GM18867 (cell line): Measurements from ENCODE around the gene ZBTB22.
"Not testable (repeated sequence)": the region's sequence is repeated elsewhere in the genome, so short reads cannot be mapped to it uniquely, and the experiment has no call there.

Experiments used
- ATAC-seq: cut with Tn5 transposase; IDR thresholded peaks from one replicate; pipeline ENCODE4 v1.9.1; 2021; ENCODE audit warnings: mild to moderate bottlenecking, moderate library complexity; ENCODE audit not compliant: unreplicated experiment

ZBTB22 gene, protein sequence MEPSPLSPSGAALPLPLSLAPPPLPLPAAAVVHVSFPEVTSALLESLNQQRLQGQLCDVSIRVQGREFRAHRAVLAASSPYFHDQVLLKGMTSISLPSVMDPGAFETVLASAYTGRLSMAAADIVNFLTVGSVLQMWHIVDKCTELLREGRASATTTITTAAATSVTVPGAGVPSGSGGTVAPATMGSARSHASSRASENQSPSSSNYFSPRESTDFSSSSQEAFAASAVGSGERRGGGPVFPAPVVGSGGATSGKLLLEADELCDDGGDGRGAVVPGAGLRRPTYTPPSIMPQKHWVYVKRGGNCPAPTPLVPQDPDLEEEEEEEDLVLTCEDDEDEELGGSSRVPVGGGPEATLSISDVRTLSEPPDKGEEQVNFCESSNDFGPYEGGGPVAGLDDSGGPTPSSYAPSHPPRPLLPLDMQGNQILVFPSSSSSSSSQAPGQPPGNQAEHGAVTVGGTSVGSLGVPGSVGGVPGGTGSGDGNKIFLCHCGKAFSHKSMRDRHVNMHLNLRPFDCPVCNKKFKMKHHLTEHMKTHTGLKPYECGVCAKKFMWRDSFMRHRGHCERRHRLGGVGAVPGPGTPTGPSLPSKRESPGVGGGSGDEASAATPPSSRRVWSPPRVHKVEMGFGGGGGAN

DNA sequence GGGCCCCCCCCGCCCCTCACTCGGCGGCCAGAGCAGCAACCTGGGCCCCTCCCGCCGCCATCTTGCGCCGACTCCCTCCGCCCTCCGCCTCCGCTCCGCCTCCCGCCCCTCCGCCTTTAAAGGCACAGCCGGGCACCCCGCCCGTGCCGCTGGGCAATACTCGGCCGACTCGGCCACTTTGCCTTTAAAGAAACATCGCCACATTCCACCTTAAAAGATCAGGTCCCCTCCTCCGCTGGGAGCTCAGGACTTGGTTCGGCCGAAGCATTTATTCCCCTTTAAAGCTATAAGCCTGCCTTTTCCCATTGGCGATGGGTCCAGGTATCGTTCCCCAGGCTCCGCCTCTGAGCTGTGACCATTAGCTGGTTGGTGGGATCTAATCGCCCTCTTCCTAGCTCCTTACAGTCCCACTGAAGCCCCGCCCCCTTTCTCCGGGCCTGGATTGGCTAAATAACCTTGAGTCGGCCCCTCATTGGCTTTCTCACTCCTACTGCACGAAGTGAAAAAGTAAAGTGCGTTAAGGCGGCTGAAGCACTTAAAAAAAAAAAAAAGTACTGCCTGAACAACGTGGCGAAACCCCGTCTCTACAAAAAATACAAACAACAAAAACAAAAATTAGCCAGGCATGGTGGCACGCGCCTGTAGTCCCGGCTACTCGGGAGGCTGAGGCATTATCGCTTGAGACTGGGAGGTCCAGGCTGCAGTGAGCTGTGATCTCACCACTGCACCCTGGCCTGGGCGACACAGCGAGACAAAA lies at the start of gene ZBTB22:
TSS of gene ZBTB22 (minus strand) at position 76 of the 757 bp plus-strand sequence. CDS start 828 bp downstream, outside the sequence.
- ATAC-seq = peak; percentile 48

DNA sequence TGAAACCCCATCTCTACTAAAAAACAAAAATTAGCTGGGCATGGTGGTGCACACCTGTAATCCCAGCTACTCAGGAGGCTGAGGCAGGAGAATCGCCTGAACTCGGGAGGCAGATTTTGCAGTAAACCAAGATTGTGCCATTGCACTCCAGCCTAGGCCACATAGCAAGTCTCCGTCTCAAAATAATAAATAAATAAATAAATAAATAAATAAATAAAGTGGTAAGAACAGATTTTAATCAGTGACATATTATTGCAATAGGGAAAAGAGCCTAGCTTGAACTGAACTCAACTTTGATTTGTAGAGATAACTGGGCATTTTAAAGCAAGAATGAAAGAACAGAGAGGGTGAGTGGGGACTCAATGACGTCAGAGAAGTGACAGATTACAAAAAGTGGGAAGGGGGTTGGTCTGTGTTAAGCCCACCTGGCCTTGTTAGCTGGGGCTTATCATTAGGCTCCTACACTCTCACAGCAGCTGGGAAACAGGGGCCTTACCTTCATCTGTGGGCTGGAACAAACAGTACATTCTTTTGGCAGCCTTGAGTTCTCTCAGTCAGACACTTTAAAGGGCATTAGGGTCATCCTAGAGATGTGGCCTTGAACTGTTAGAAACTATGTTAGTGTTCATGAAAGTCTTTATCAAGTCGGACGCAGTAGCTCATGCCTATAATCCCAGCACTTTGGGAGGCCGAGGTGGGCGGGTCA lies 49.6 kb upstream of the ZBTB22 start:
- no peak for ATAC-seq

DNA sequence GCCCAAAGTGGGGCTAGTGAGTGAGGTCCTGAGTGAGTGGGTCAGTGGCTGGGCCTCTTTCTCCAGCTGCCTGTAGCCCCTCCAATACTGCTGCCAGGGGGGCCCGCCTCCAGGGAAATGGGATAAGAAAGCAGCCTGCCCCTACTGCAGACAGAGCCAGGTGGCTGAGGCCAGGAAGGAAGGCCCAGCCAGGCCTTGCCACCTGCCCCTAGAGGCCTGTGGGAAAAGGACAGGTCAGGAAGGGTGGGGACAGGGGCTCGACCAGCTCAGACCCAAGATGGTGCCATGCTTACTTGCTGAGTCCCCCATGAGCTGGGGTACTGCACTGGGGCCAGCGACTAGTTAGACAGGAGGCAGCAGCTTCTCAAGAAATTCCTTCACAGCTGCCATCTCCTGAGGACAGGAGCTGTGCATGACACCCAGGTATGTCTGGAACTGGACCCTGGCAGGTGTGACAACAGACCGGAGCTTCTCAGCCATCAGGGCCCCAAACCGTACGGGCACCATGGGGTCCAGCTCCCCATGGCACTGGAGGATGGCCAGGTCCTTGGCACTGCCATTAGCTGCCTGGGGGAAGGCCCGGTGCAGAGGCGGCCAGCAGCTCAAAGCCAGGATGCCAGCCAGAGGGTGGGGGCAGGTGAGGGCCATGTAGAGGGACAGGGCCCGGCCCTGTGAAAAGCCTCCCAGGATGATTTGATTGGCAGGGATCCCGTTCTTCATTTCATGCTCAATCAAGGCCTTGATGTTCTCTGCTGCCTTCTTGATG lies 47.8 kb upstream of the ZBTB22 start:
- ATAC-seq = not testable (repeated sequence)

DNA sequence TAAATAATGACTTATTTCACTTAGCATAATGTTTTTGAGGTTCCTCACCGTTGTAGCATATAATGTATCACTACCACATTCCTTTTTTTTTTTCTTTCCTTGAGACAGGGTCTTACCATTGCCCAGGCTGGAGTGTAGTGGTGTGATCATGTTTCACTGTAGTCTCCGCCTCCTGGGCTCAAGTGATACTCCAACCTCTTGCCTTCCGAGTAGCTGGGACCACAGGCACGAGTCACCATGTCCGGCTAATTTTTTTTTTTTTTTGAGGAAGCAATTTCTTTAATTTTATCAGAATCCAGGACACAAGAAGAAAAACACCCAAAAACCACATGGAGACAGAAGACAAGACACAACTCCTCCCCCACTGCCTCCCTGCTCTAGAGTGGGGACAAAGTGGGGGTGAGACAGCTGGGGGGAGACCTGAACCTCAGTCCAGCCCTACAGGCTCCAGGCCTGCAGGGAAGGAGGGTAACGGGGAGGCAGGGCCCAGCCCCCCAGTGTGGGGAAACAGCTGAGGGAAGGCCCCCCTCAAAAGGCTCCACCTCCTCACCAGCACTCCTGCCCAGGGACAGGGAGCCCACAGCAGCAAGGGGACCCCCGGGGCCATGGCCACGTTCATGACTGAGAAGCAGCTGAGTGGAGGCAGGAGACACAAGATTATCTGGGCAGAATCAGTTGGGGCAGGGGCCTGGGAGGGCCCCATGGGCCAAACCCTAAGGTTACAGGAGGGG lies 47.1 kb upstream of the ZBTB22 start:
- not testable (repeated sequence) for ATAC-seq

DNA sequence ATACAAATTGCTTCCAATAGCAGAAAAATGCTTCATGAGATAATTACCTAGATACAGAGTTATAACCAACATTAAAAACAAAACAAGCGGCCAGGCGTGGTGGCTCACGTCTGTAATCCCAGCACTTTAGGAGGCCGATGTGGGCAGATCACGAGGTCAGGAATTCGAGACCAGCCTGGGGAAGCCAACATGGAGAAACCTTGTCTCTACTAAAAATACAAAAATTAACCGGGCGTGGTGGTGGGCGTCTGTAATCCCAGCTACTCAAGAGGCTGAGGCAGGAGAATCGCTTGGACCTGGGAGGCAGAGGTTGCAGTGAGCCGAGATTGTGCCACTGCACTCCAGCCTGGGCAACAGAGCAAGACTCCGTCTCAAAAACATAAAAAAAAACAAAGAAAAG lies 45.9 kb upstream of the ZBTB22 start:
- not testable (repeated sequence) for ATAC-seq

DNA sequence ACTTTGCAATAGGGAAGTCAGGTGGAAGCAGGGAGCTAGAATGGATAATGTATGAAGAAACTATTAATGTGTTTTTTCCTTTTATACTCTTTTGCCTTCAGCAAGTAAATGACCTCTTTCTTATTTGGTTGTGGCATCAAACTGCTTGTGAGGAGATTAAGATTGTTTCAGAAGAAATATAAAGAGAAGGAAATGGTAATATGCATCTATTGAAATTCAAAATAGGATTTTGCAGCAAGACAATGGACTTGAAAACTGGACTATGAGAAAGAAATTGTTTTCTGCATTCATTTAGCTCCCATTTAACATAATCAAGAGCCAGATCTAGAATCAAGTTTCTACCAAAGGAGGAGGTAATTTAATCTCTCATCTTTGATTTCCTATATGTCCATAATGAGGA lies 41.8 kb upstream of the ZBTB22 start:
- ATAC-seq = no peak

DNA sequence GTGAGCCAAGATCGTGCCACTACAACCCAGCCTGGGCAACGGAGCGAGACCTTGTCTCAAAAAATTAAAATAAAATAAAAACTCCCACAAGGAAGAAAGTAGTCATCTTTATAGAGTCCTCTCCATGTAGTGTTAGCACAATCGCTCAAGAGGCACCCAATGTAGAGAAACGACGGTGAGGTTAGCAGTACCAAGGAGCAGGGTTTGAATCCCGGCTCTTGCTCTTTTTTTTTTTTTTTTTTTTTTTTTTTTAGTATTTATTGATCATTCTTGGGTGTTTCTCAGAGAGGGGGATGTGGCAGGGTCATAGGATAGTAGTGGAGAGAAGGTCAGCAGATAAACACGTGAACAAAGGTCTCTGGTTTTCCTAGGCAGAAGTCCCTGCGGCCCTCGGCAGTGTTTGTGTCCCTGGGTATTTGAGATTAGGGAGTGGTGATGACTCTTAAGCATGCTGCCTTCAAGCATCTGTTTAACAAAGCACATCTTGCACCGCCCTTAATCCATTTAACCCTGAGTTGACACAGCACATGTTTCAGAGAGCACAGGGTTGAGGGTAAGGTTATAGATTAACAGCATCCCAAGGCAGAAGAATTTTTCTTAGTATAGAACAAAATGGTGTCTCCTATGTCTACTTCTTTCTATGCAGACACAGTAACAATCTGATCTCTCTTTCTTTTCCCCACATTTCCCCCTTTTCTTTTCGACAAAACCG lies 39.8 kb upstream of the ZBTB22 start:
- ATAC-seq = not testable (repeated sequence)

DNA sequence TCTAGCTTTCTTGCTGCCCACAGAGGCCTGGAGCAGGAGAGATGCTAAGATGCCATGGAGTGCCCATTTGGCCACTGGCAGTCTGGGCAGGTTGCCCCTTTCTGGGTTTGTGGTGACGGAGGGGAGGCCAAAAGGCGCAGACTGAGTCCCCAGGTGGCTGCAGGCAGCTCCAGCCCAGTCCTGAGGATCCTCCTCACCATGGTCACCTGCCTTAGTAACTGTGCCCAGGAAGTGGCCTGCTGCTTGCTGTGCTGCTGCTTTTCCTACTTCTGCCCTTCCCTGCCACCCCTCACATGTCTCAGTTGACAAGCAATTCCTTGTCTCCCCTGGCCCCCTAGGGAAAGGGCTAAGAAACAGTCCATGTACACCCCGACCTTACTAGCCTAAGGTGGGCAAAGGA lies 38.8 kb upstream of the ZBTB22 start:
- no peak for ATAC-seq

DNA sequence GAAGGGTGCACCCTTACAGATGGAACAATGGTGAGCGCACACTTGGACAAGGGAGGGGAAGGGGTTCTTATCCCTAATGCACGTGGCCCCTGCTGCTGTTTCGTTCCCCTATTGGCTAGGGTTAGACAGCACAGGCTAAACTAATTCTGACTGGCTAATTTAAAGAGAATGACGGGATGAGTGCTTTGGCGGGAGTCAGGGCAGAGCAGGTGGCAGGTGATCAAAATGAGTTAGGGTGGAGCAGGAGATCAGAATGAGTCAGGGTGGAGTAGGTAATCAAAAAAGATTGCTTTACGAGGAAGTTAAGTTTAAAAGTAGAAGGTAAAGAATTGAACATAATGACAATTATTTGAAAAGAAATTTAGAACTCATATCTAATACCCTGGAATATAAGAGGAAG lies 38.3 kb upstream of the ZBTB22 start:
- ATAC-seq = not testable (repeated sequence)

DNA sequence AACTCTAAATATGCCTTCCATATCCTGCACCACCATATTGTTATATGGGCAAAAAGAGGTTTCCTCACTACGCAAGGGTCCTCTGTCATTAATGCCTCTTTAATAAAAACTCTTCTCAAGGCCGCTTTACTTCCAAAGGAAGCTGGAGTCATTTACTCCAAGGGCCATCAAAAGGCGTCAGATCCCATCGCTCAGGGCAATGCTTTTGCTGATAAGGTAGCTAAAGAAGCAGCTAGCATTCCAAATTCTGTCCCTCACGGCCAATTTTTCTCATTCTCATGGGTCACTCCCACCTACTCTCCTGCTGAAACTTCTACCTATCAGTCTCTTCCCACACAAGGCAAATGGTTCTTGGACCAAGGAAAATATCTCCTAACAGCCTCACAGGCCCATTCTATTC lies 30.3 kb upstream of the ZBTB22 start:
- no peak for ATAC-seq

DNA sequence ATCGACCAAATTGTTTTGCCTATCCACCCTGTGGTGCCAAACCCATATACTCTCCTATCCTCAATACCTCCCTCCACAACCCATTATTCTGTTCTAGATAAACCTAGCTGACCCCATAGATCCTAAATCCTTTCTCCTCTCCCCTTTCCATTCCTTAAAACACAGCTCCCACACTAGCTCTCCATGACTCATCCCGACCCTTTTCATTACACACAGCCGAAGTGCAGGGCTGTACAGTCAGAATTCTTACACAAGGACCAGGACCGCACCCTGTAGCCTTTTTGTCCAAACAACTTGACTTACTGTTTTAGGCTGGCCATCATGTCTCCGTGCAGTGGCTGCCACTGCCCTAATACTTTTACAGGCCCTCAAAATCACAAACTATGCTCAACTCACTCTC lies 29.4 kb upstream of the ZBTB22 start:
- not testable (repeated sequence) for ATAC-seq

DNA sequence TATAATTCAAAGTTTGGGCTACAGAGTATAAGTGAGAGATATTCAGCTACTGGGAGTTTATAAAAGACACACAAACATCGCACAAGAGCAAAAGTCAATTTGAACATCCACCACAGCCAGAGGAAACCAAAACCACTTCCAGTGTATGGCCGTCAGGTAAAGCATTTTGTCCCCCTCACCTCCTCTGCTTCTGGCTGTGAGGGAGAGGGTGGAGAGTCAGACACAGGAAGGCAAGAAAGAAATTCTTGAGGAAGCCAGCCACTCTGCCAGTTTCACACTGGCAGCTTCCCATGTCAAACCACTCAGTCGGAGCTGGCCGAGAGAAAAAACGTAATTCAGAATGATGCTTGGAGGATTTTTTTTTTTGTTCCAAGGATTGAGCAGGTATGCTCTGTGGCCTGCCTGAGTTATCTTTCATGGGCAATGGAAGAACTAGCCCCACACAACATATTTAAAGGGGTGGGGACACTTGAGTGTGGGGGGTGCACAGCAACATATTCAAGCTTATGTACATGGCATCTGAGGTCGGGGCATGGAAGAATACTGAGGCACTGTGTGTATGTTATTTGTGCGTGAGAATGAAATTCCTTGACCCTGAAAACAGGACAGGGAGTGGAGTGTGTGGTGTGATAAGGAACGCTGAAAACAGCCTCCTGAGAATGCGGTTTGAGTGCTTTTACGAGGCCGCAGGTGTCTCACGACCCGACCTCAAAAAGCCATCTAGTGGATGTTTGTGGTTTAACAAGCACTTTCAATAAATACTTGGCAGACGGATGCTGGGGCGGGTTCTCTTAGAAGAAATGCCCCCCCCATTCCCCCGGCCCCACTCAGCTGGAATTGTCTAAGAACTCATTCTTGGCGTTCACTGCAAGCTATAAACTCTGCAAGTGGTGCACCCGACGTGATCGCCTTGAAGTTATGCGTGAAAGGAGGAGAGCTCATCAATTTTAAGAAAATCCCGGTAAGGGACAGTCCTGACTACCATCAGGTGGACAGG lies 27.5 kb upstream of the ZBTB22 start:
- ATAC-seq = no peak

DNA sequence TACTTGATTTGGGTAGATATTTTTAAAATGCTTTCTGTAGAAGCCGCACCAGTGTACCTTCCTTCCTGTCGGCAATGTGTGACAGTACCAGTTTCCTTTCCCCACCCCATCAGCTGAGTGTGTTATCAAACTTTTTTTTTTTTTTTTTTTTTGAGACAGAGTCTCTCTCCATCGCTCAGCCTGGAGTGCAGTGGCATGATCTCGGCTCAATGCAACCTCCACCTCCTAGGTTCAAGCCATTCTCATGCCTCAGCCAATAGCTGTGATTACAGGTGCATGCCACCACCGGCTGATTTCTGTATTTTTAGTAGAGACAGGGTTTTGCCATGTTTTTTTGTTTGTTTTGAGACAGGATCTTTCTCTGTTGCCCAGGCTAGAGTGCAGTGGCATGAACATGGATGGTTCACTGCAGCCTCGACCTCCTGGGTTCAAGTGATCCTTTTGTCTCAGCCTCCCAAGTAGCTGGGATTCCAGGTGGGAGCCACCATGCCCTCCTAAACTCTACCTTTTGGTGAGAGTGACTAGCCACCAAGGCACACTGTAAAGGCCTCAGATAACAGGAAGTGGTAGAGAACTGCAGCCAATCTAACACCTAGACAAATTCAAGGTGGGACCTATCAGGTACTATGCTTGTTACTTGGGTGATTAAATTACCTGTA lies 26.5 kb upstream of the ZBTB22 start:
- peak; percentile 65 for ATAC-seq

DNA sequence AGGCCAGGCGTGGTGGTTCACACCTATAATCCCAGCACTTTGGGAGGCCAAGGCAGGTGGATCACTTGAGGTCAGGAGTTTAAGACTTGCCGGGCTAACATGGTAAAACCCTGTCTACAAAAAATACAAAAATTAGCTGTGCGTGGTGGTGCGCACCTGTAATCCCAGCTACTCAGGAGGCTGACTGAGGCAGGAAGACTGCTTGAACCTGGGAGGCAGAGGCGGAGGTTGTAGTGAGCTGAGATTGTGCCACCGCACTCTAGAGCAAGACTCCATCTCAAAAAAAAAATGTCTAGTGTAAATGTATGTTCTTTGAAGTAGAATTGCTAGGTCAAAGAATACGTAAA lies 26.0 kb upstream of the ZBTB22 start:
- not testable (repeated sequence) for ATAC-seq

DNA sequence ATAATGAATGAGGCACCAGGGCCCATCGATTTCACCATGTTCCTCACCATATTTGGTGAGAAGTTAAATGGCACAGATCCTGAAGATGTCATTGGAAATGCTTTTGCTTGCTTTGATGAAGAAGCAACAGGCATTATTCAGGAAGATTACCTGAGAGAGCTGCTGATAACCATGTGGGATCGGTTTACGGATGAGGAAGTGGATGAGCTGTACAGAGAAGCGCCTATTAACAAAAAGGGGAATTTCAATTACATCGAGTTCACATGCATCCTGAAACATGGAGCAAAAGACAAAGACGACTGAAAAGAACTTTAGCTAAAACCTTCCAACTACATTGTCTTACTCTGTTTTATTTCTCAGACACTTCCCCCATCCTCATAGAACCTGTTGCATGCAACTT lies 21.6 kb upstream of the ZBTB22 start:
- ATAC-seq = no peak

DNA sequence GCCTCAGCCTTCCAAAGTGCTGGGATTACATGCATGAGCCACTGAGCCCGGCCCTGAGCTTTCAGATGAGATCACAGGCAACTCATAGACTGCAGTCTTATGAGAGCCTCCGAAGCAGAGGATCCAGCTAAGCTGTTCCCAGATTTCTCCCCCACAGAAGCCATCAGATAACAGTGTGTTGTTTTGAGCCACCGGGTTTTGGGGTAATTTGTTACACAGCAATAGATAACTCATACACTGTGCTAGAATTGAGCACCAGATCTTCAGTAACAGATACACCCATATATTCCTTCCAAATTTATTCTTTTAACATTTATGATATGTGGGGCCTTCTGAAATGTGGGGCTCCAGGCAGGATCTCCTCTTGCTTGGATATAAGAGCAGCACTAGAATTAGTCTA lies 19.0 kb upstream of the ZBTB22 start:
- no peak for ATAC-seq

DNA sequence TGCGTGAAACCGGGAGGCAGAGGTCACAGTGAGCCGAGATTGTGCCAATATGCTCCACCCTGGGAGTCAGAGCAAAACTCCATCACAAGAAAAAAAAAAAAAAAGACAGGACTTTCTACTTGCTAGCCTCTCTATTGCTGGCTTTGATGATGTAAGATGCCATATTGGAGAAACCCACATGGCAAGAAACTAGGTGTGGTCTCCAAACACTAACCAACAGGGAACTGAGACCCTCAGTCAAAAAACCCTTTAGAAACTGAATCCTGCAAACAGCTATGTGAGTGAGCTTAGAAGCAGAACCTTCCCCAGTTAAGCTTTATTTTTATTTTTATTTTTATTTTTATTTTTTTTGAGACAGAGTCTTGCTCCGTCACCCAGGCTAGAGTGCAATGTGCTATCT lies 18.4 kb upstream of the ZBTB22 start:
- ATAC-seq = no peak
